ENCODE results near the gene ZBTB32.
A peak's percentile ranks its signal among the peaks of the same experiment; 100 is the strongest.

Gene ZBTB32

GRCh38 chr19:35753634-35754369, 49.4 kb downstream of the ZBTB32 start:
- DNase-seq = no peak

GRCh38 chr19:35754370-35755130, 50.2 kb downstream of the ZBTB32 start:
- no peak for DNase-seq

- no peak for DNase-seq
Measured at GRCh38 chr19:35755131-35755549, 50.8 kb downstream of the ZBTB32 start.

- DNase-seq = no peak
Measured at GRCh38 chr19:35755550-35756376, 51.4 kb downstream of the ZBTB32 start.

GRCh38 chr19:35756377-35757230, 52.2 kb downstream of the ZBTB32 start, which contains the start of gene HSPB6:
Gene HSPB6 (minus strand): TSS chr19:35757029. CDS start chr19:35757008, 21 bp downstream.
- no peak for DNase-seq

GRCh38 chr19:35757231-35757748, 52.9 kb downstream of the ZBTB32 start:
- no peak for DNase-seq

- DNase-seq = peak; percentile 97
Measured at GRCh38 chr19:35757749-35758608, 53.6 kb downstream of the ZBTB32 start, which contains the start of gene PROSER3. Gene PROSER3 (plus strand): TSS chr19:35758176. CDS start chr19:35758216, 40 bp downstream.

- no peak for DNase-seq
Measured at GRCh38 chr19:35759697-35760096, 55.3 kb downstream of the ZBTB32 start.

GRCh38 chr19:35760711-35761349, 56.5 kb downstream of the ZBTB32 start:
- no peak for DNase-seq

GRCh38 chr19:35764432-35765315, 60.3 kb downstream of the ZBTB32 start:
- DNase-seq = no peak

Measured in effector CD4-positive, alpha-beta T cell (primary cell).